Left ventricle myocardium inferior (tissue), 1 donor: ENCODE data around the gene HAVCR2. TPM values are rescaled to one million over a fixed set of nuclear protein-coding genes. Genes with fewer than 3 reads are reported as not detected.

Experiments
- DNase-seq: peaks from one replicate; pipeline ENCODE4 v3.0.0-alpha.2; 2020
- H3K27ac ChIP-seq: fragments of 200-600 bp; replicated peaks from 2 replicates; pipeline ENCODE4 v1.8.0; 2021
- H3K27me3 ChIP-seq: fragments of 200-600 bp; 2 replicates; pipeline ENCODE4 v1.8.0; 2021; ENCODE audit warnings: low read depth
- H3K36me3 ChIP-seq: fragments of 200-600 bp; 2 replicates; pipeline ENCODE4 v1.8.0; 2021
- H3K4me1 ChIP-seq: fragments of 200-600 bp; 2 replicates; pipeline ENCODE4 v1.8.0; 2021
- H3K4me3 ChIP-seq: fragments of 200-600 bp; 2 replicates; pipeline ENCODE4 v1.8.0; 2021; ENCODE audit warnings: mild to moderate bottlenecking, moderate library complexity
- H3K9me3 ChIP-seq: fragments of 200-600 bp; replicated peaks from 2 replicates; pipeline ENCODE4 v1.8.0; 2021
- intact Hi-C: fragments of 100-400 bp; cut with micrococcal nuclease; formaldehyde crosslinking; loops from one replicate; pipeline ENCODE4 v1.11.0; 2022
- total RNA-seq: library from RNA; stranded (reverse); fragmentation: NEBNext Ultra II Directional; extraction: Animal tissue kit (Norgen Biotek cat#: 25700); gene quantifications from one replicate; pipeline ENCODE4 v1.2.1, GENCODE V29; 2021
- TF ChIP-seq, protein P1 (sequence below): fragments of 200-600 bp; IDR thresholded peaks from 2 replicates; pipeline ENCODE4 v1.8.0; 2021; ENCODE audit warnings: antibody characterized with exemption, mild to moderate bottlenecking, borderline replicate concordance
- donor health status: DM: no; HTN: yes; CAD: no; lungs with severe emphysema.

The HAVCR2 gene
- total RNA-seq, 1 donor from 2014 or later, result 3.1 TPM

DNA sequence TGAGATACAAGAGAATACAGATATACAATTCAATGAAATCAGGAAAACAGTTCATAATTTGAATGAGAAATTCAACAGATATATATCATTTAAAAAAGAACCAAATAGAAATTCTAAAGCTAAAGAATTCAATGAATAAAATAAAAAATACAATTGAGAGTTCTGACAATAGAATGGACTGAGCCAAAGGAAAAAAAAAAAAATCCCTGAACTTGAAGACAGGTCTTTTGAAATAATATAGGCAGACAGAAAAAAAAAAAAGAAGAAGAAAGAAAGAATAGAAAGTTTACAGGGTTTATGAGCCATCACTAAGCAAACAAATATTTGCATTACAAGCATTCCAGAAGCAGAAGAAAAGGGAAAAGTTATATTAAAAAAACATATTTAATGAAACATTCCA, 12.9 kb upstream of the HAVCR2 start:
- no peaks in the 10 kb centered on the region for H3K36me3 ChIP-seq
- intact Hi-C loops, result no loop called here
- TF ChIP-seq, protein P1, sequence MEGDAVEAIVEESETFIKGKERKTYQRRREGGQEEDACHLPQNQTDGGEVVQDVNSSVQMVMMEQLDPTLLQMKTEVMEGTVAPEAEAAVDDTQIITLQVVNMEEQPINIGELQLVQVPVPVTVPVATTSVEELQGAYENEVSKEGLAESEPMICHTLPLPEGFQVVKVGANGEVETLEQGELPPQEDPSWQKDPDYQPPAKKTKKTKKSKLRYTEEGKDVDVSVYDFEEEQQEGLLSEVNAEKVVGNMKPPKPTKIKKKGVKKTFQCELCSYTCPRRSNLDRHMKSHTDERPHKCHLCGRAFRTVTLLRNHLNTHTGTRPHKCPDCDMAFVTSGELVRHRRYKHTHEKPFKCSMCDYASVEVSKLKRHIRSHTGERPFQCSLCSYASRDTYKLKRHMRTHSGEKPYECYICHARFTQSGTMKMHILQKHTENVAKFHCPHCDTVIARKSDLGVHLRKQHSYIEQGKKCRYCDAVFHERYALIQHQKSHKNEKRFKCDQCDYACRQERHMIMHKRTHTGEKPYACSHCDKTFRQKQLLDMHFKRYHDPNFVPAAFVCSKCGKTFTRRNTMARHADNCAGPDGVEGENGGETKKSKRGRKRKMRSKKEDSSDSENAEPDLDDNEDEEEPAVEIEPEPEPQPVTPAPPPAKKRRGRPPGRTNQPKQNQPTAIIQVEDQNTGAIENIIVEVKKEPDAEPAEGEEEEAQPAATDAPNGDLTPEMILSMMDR, result no peak
- H3K9me3 ChIP-seq, result peaks cover 20% of the 10 kb centered on the region
- no peaks in the 10 kb centered on the region for H3K4me1 ChIP-seq
- H3K27ac ChIP-seq, result no peak overlapping the region
- no peaks in the 10 kb centered on the region for H3K27me3 ChIP-seq
- DNase-seq, result no peak
- H3K4me3 ChIP-seq, result no peak overlapping the region

DNA sequence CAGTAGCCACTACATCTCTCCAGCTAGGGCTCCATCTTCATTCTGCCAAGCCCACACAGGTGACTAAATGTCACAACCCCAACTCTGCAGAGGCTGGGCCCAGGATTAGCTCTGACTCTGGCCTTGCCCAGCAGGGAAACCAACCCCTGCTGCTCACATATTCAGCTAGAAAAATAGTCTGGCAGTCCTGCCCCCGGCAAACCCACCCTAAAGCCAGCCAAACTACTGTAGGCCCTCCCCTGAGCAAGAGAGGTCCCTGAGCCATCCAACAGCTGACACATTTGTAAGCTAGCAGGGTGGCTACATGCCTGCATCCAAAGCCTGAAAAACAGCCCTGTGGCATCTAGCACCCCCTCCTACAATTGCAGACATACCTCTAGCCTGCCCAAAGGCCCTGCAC, 11.3 kb upstream of the HAVCR2 start:
- Histone ChIP-seq H3K4me1 (no peaks in the 10 kb centered on the region), H3K36me3 (no peaks in the 10 kb centered on the region), H3K27me3 (no peaks in the 10 kb centered on the region), H3K27ac (no peak overlapping the region), H3K9me3 (peaks cover 20% of the 10 kb centered on the region), H3K4me3 (no peak overlapping the region)
- no peak for DNase-seq
- TF ChIP-seq, protein P1, result no peak
- intact Hi-C loops, result no loop called here

DNA sequence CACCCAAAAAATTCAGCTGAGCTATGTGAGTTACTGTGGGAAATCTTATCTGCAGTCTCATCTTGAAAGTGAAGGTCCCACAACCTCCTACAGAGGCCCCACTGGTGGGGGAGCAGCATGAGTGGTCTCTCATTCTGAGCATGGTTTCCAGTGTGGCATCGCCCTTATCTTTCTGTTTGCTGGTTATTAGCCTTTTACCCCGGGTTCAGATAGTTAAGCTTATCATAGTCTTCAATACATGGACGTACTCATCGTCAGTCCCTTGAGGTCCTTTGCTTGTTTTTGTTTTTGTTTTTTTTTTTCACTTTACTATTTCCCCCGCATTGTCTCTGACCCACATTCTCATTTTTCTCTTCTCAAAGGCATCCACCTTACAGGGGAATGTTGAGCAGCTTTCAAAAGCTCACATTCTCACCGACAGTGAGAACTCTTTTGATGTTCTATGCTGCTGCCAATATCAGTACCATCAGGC, 7.7 kb upstream of the HAVCR2 start:
- Histone ChIP-seq H3K9me3 (peaks cover 6% of the 10 kb centered on the region), H3K27me3 (no peaks in the 10 kb centered on the region), H3K36me3 (no peaks in the 10 kb centered on the region), H3K4me1 (no peaks in the 10 kb centered on the region), H3K4me3 (no peak overlapping the region), H3K27ac (peak overlapping the region; percentile 47)
- no peak for DNase-seq
- intact Hi-C loops, result no loop called here
- TF ChIP-seq, protein P1, result no peak

DNA sequence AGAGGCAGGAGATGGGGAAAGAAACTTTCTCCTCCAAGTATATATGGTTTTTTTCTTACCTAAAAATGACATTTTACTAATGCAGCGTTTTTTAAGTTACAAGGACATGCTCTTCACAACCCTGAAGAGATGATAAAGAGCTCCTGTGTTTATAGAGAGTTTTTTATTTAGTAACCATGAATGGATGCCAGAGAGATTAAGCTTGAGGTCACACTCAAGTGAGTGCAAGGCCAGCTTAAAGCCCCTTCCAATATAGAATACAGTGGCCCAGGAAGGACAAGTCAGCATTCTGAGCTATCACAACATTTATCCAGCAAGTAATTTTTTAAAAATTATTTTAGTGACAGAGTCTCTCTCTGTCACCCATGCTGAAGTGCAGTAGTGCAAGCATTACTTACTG, 6.7 kb upstream of the HAVCR2 start:
- intact Hi-C loops, result no loop called here
- Histone ChIP-seq H3K27ac (peak overlapping the region; percentile 47), H3K9me3 (no peaks in the 10 kb centered on the region), H3K27me3 (no peaks in the 10 kb centered on the region), H3K4me3 (no peak overlapping the region), H3K36me3 (no peaks in the 10 kb centered on the region), H3K4me1 (no peaks in the 10 kb centered on the region)
- TF ChIP-seq, protein P1, result no peak
- DNase-seq, result no peak

DNA sequence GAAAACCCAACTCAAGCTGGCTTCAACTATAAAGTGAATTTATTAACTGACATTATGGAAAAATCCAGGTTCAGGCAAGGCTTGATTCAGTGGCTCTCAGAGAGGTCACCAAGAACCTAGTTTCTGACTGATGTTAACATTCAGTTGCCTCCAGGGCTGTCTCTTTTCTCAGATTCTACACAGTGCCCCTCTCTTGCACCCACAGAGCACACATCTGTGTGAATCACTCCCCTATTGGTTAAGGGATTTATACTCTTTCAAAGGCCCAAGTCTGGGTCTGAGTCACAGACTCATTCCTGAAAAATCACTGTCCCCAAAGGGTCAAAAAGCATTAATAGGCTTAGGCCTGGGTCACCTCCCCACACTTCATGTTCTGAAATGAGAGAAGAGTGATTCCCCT, 6.2 kb upstream of the HAVCR2 start:
- TF ChIP-seq, protein P1, result no peak
- intact Hi-C loops, result no loop called here
- H3K36me3 ChIP-seq, result no peaks in the 10 kb centered on the region
- no peaks in the 10 kb centered on the region for H3K27me3 ChIP-seq
- peak overlapping the region; percentile 47 for H3K27ac ChIP-seq
- DNase-seq, result no peak
- no peaks in the 10 kb centered on the region for H3K4me1 ChIP-seq
- H3K9me3 ChIP-seq, result no peaks in the 10 kb centered on the region
- no peak overlapping the region for H3K4me3 ChIP-seq

DNA sequence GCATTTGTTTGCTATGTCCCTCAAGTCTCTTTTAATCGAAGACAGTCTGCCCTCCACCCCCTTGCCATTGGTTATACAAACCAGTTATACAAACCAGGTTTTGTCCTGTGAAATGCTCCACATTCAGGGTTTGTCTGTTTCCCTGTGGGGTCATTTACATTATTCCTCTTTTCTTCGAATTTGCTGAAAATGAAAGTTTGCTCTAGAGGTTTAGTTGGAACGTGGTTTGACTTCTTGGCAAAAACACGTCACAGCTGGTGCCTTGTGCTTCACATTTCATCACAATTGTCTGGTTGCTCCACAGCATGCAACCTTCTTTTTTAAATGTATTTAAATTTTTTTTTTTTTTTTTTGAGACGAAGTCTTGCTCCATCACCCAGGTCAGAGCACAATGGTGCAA, 4.2 kb upstream of the HAVCR2 start:
- H3K36me3 ChIP-seq, result no peaks in the 10 kb centered on the region
- intact Hi-C loops, result no loop called here
- DNase-seq, result no peak
- no peak overlapping the region for H3K4me3 ChIP-seq
- H3K4me1 ChIP-seq, result peaks cover 8% of the 10 kb centered on the region
- no peaks in the 10 kb centered on the region for H3K27me3 ChIP-seq
- TF ChIP-seq, protein P1, result no peak
- no peak overlapping the region for H3K27ac ChIP-seq
- H3K9me3 ChIP-seq, result no peaks in the 10 kb centered on the region
